Hepatocyte (in vitro differentiated cells): ENCODE results near the gene TSPAN8.

Experiments used
- CTCF ChIP-seq: fragments of 200-600 bp; sonication (generic); IDR thresholded peaks from 2 replicates; pipeline ENCODE4 v1.5.1; 2016; ENCODE audit warnings: antibody characterized with exemption, mild to moderate bottlenecking; ENCODE audit not compliant: poor library complexity
- EZH2 ChIP-seq: fragments of 200-600 bp; sonication (generic); IDR thresholded peaks from 2 replicates; pipeline ENCODE4 v1.6.1; 2016; ENCODE audit warnings: antibody characterized with exemption, mild to moderate bottlenecking, borderline replicate concordance

GRCh38 chr12:71190822-71191221 is 33.0 kb upstream of the TSPAN8 start:
- TF ChIP-seq CTCF (no peak), EZH2 (no peak)
